ENCODE results near the gene PARVB.

DNA sequence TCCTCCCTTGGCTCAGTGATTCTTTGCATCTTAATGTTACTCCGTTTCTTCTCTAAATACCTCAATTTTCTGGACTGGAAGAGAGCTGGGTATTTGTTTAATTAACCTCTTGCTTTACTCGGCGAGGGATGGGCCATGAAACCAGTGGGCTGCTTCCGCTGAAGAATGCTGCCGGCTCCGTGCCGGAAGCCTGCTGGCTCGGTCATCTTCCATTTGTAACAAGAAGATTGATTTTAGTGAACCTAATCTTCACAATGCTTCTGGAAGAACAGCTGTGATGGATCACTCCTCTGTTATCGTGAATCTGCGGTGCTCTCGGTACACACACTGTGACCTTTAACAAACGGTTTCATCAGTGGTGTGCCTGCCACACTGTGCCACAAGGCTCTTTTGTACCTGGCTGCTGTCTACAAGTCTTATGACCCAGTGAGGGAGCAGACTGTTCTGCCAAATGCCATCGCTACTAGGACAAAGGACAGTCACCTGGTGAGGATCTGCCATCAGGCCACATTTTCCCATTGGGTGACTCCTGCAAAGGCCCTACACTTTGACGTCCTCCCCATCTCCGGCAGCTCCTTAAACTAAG lies 25.3 kb upstream of the PARVB start:
- TF ChIP-seq, protein P1, sequence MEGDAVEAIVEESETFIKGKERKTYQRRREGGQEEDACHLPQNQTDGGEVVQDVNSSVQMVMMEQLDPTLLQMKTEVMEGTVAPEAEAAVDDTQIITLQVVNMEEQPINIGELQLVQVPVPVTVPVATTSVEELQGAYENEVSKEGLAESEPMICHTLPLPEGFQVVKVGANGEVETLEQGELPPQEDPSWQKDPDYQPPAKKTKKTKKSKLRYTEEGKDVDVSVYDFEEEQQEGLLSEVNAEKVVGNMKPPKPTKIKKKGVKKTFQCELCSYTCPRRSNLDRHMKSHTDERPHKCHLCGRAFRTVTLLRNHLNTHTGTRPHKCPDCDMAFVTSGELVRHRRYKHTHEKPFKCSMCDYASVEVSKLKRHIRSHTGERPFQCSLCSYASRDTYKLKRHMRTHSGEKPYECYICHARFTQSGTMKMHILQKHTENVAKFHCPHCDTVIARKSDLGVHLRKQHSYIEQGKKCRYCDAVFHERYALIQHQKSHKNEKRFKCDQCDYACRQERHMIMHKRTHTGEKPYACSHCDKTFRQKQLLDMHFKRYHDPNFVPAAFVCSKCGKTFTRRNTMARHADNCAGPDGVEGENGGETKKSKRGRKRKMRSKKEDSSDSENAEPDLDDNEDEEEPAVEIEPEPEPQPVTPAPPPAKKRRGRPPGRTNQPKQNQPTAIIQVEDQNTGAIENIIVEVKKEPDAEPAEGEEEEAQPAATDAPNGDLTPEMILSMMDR (IDR thresholded peaks at IDR 0.05; ENCODE audit: low read depth, low read length), result no peak
- TF ChIP-seq POLR2A (IDR thresholded peaks at IDR 0.05; ENCODE audit: extremely low read depth, insufficient read length), result no peak
